SK-N-SH (cell line): ENCODE measurements around the gene ZFYVE26. TPM values are rescaled to one million over a fixed set of nuclear protein-coding genes. Genes with fewer than 3 reads are reported as not detected.

ENCODE experiments used
- CTCF ChIA-PET: fragments of 300-600, 350-600 bp; formaldehyde crosslinking; extraction: SDS; loops from one replicate; lab custom pipeline; 2021; lab: Yijun Ruan, JAX
- POLR2A ChIA-PET: fragments of 350-600 bp; sonication (Branson Sonifier 250); formaldehyde crosslinking; extraction: SDS; loops from one replicate; lab custom pipeline; 2020; ENCODE audit warnings: antibody characterized with exemption, inconsistent platforms; lab: Yijun Ruan, JAX
- DNase-seq: peaks from one replicate; pipeline ENCODE4 v3.0.0; 2012
- H2AFZ ChIP-seq: fragments of 200-600 bp; sonication (generic); 2 replicates; pipeline ENCODE4 v1.8.1; 2016; ENCODE audit warnings: antibody characterized with exemption, mild to moderate bottlenecking, low read depth
- H3F3A ChIP-seq: fragments of 200-600 bp; sonication (generic); replicated peaks from 2 replicates; pipeline ENCODE3; 2016; ENCODE audit warnings: antibody characterized with exemption, mild to moderate bottlenecking; ENCODE audit not compliant: insufficient read depth
- H3K27ac ChIP-seq, 2 experiments: fragments of 200-500 bp in 1 of 2; fragments of 200-600 bp in 1 of 2; sonication (Bioruptor generic) in 1 of 2; sonication (generic), shearing (Covaris generic) in 1 of 2; 2 replicates each; pipeline versions ENCODE4 v1.5.1 to v1.6.1; 2014 to 2016; ENCODE audit warnings: low read depth in 2 of 2, inconsistent platforms in 1 of 2, low read length in 1 of 2, mild to moderate bottlenecking in 1 of 2, mixed read lengths in 1 of 2
- H3K27me3 ChIP-seq: fragments of 200-600 bp; sonication (generic), shearing (Covaris generic); 2 replicates; pipeline ENCODE4 v1.6.1; 2016; ENCODE audit warnings: mixed run types; ENCODE audit not compliant: insufficient read depth
- H3K36me3 ChIP-seq, 2 experiments: fragments of 200-500 bp in 1 of 2; fragments of 200-600 bp in 1 of 2; sonication (Bioruptor generic) in 1 of 2; sonication (generic) in 1 of 2; replicated peaks in 1 of 2; 2 replicates each; pipeline versions ENCODE3 to v1.5.1; 2014 to 2016; ENCODE audit warnings: low read length in 1 of 2, mild to moderate bottlenecking in 1 of 2; ENCODE audit not compliant: insufficient read depth in 2 of 2, control insufficient read depth in 1 of 2
- H3K4me1 ChIP-seq, 2 experiments: fragments of 200-500 bp in 1 of 2; fragments of 200-600 bp in 1 of 2; sonication (Bioruptor generic) in 1 of 2; sonication (generic), shearing (Covaris generic) in 1 of 2; 2 replicates each; pipeline versions ENCODE4 v1.5.1 to v1.6.1; 2014 to 2016; ENCODE audit warnings: low read depth in 1 of 2, low read length in 1 of 2, mixed run types in 1 of 2; ENCODE audit not compliant: insufficient read depth in 2 of 2, control insufficient read depth in 1 of 2
- H3K4me2 ChIP-seq: fragments of 200-600 bp; sonication (generic), shearing (Covaris generic); 2 replicates; pipeline ENCODE4 v1.6.1; 2017; ENCODE audit warnings: mixed run types
- H3K4me3 ChIP-seq, 2 experiments: fragments of 200-500 bp in 1 of 2; fragments of 200-600 bp in 1 of 2; sonication (Bioruptor generic) in 1 of 2; sonication (generic), shearing (Covaris generic) in 1 of 2; 2 replicates each; pipeline versions ENCODE4 v1.5.1 to v1.8.1; 2014 to 2016; ENCODE audit warnings: low read depth in 2 of 2, inconsistent platforms in 1 of 2, low read length in 1 of 2, mild to moderate bottlenecking in 1 of 2, mixed read lengths in 1 of 2, moderate library complexity in 1 of 2
- H3K79me2 ChIP-seq: fragments of 200-600 bp; sonication (generic); 2 replicates; pipeline ENCODE4 v1.8.1; 2017; ENCODE audit warnings: mild to moderate bottlenecking; ENCODE audit not compliant: insufficient read depth
- H3K9ac ChIP-seq: fragments of 200-600 bp; sonication (generic); 2 replicates; pipeline ENCODE4 v1.6.1; 2017; ENCODE audit warnings: mixed run types
- H3K9me2 ChIP-seq: fragments of 200-600 bp; sonication (generic); 2 replicates; pipeline ENCODE4 v1.6.1; 2017; ENCODE audit warnings: mixed run types
- H3K9me3 ChIP-seq: fragments of 200-600 bp; sonication (generic); 2 replicates; pipeline ENCODE4 v1.6.1; 2017; ENCODE audit warnings: mixed run types, mild to moderate bottlenecking, moderate library complexity
- H4K20me1 ChIP-seq: fragments of 200-600 bp; sonication (generic); 2 replicates; pipeline ENCODE4 v1.6.1; 2017; ENCODE audit warnings: mild to moderate bottlenecking, mixed run types; ENCODE audit not compliant: insufficient read depth
- ELF1 ChIP-seq: IDR thresholded peaks from 2 replicates; pipeline ENCODE4 v1.4.0; 2012
- FOSL2 ChIP-seq: IDR thresholded peaks from 2 replicates; pipeline ENCODE4 v1.4.0; 2012; ENCODE audit warnings: low read depth, mild to moderate bottlenecking, moderate library complexity, borderline replicate concordance
- GABPA ChIP-seq: IDR thresholded peaks from 2 replicates; pipeline ENCODE4 v1.4.0; 2012; ENCODE audit warnings: low read depth, mild to moderate bottlenecking
- GATA2 ChIP-seq: sonication (generic); formaldehyde crosslinking; IDR thresholded peaks from 2 replicates; pipeline ENCODE4 v1.5.0; 2020; ENCODE audit warnings: mild to moderate bottlenecking, missing genetic modification reagents
- MAX ChIP-seq: IDR thresholded peaks from 2 replicates; pipeline ENCODE4 v1.4.0; 2012; ENCODE audit warnings: low read depth
- MEF2A ChIP-seq: IDR thresholded peaks from 2 replicates; pipeline ENCODE4 v1.4.0; 2012; ENCODE audit warnings: low read depth, borderline replicate concordance
- NRF1 ChIP-seq: IDR thresholded peaks from 2 replicates; pipeline ENCODE4 v1.6.1; 2012; ENCODE audit warnings: low read depth, mild to moderate bottlenecking, low read length
- RCOR1 ChIP-seq: fragments of 150-350 bp; IDR thresholded peaks from 2 replicates; pipeline ENCODE4 v1.6.1; 2017; ENCODE audit warnings: antibody characterized with exemption, low read length
- RXRA ChIP-seq: IDR thresholded peaks from 2 replicates; pipeline ENCODE4 v1.4.0; 2012; ENCODE audit warnings: low read depth, mild to moderate bottlenecking, borderline replicate concordance
- SMC3 ChIP-seq: IDR thresholded peaks from 2 replicates; pipeline ENCODE4 v1.6.1; 2012; ENCODE audit warnings: low read depth, low read length, improper control_type of control experiment
- TCF12 ChIP-seq: IDR thresholded peaks from 2 replicates; pipeline ENCODE4 v1.4.0; 2012
- TEAD4 ChIP-seq: IDR thresholded peaks from 2 replicates; pipeline ENCODE4 v1.4.0; 2012; ENCODE audit warnings: mild to moderate bottlenecking, borderline replicate concordance; ENCODE audit not compliant: insufficient read depth
- ZBTB33 ChIP-seq: IDR thresholded peaks from 2 replicates; pipeline ENCODE4 v1.4.0; 2012; ENCODE audit warnings: low read depth, borderline replicate concordance
- WGBS: methylation state at CpG from one replicate; pipeline ENCODE4 v1.1.6; 2017; ENCODE audit warnings: low lambda C conversion rate; 5-methylcytosine and 5-hydroxymethylcytosine counted together
- polyA plus RNA-seq, 3 experiments: library from polyadenylated mRNA; depleted of rRNA; stranded (reverse); fragments of >200 nt; gene quantifications; 2 replicates each; pipeline ENCODE4 v1.2.3, GENCODE V29; 2012

Gene ZFYVE26
- polyA plus RNA-seq, 1 of the 3 experiments (the other 2 are of a cell fraction): 5.6 TPM

- Histone ChIP-seq H3K79me2 (no peaks in the 10 kb centered on the region), H3K4me1 (peaks cover 0 to 4% of the 10 kb centered on the region in 2 experiments; a peak in 1 of 4 replicates), H3K27ac (no peak overlapping the region), H3K4me2 (no peak overlapping the region), H3K36me3 (peaks cover 22 to 47% of the 10 kb centered on the region in 2 experiments), H3F3A (no peaks in the 10 kb centered on the region), H3K9me3 (no peaks in the 10 kb centered on the region), H2AFZ (no peak overlapping the region), H4K20me1 (no peaks in the 10 kb centered on the region), H3K27me3 (no peaks in the 10 kb centered on the region), H3K9ac (no peak overlapping the region), H3K9me2 (no peaks in the 10 kb centered on the region), H3K4me3 (no peak overlapping the region)
- DNase-seq: no peak
- POLR2A ChIA-PET: no interaction called here
- TF ChIP-seq GABPA (no peak), ELF1 (no peak), RXRA (no peak), TCF12 (no peak), SMC3 (no peak), MAX (no peak)
- CTCF ChIA-PET: no interaction called here
- 97% methylated on average over 10 of the region's 10 CpGs for WGBS
Observed at GRCh38 chr14:67748312-67748711, 68.1 kb downstream of the ZFYVE26 start.

- no peak overlapping the region for H3K4me2 ChIP-seq
- no peak overlapping the region for H2AFZ ChIP-seq
- no peaks in the 10 kb centered on the region for H3K9me3 ChIP-seq
- ChIA-PET POLR2A (no interaction called here), CTCF (interaction anchor here (0.5 kb wide), 1 partner anchor 15 kb away, joined by 3 read pairs; no protein-coding TSS in a partner anchor)
- H3K27me3 ChIP-seq: no peaks in the 10 kb centered on the region
- peaks cover 0 to 4% of the 10 kb centered on the region in 2 experiments; a peak in 1 of 4 replicates for H3K4me1 ChIP-seq
- TF ChIP-seq ZBTB33: no peak
- no peak for TF ChIP-seq NRF1
- TF ChIP-seq TEAD4: no peak
- TF ChIP-seq FOSL2: no peak
- TF ChIP-seq MEF2A: no peak
- TF ChIP-seq RCOR1: no peak
- no peak for TF ChIP-seq MAX
- TF ChIP-seq GATA2 (CRISPR knock-in tag): no peak
- DNase-seq: no peak
- WGBS: 100% methylated on average over 1 of the region's 1 CpG
- no peaks in the 10 kb centered on the region for H4K20me1 ChIP-seq
- no peak overlapping the region for H3K4me3 ChIP-seq
- H3K9me2 ChIP-seq: no peaks in the 10 kb centered on the region
- no peak overlapping the region for H3K27ac ChIP-seq
- H3F3A ChIP-seq: no peaks in the 10 kb centered on the region
- H3K36me3 ChIP-seq: peaks cover 22 to 33% of the 10 kb centered on the region in 2 experiments
- no peak overlapping the region for H3K9ac ChIP-seq
- no peaks in the 10 kb centered on the region for H3K79me2 ChIP-seq
Observed at GRCh38 chr14:67746927-67747326, 69.5 kb downstream of the ZFYVE26 start.
